Measurements from ENCODE around the gene PXYLP1. TPM values are rescaled to one million over a fixed set of nuclear protein-coding genes. Genes with fewer than 3 reads are reported as not detected.

Gene PXYLP1
- polyA plus RNA-seq, 1 experiment, result 11.2 TPM

- no peak overlapping the region for H3K4me3 ChIP-seq (ENCODE audit: low read depth, low read length)
- H3K36me3 ChIP-seq (ENCODE audit: control insufficient read depth, insufficient read depth, low read length), result no peaks in the 10 kb centered on the region
- DNase-seq (ENCODE audit: low read depth), result no peak
- ChIA-PET POLR2A (no interaction called here), CTCF (interaction anchor here (1.1 kb wide), 1 partner anchor 110 kb away, joined by 5 read pairs; no protein-coding TSS in a partner anchor)
- TF ChIP-seq CTCF (IDR thresholded peaks at IDR 0.05; ENCODE audit: insufficient read depth, low read depth, low read length), result no peak
- no peaks in the 10 kb centered on the region for H3K27me3 ChIP-seq (ENCODE audit: control insufficient read depth, insufficient read depth, low read length)
Measured at GRCh38 chr3:141342386-141342785, 110.8 kb downstream of the PXYLP1 start.

GRCh38 chr3:141343077-141343476 lies 111.5 kb downstream of the PXYLP1 start:
- DNase-seq (ENCODE audit: low read depth), result no peak
- Histone ChIP-seq H3K4me3 (ENCODE audit: low read depth, low read length) (no peak overlapping the region), H3K27me3 (ENCODE audit: control insufficient read depth, insufficient read depth, low read length) (no peaks in the 10 kb centered on the region), H3K36me3 (ENCODE audit: control insufficient read depth, insufficient read depth, low read length) (no peaks in the 10 kb centered on the region)
- ChIA-PET CTCF (interaction anchor here (1.0 to 1.1 kb wide), 2 partner anchors 32 to 109 kb away, joined by 3 to 5 read pairs; no protein-coding TSS in a partner anchor), POLR2A (interaction anchor here (0.6 kb wide), 1 partner anchor 85 kb away, joined by 3 read pairs; no protein-coding TSS in a partner anchor)
- no peak for TF ChIP-seq CTCF (IDR thresholded peaks at IDR 0.05; ENCODE audit: insufficient read depth, low read depth, low read length)

GRCh38 chr3:141343865-141344271 lies 112.2 kb downstream of the PXYLP1 start:
- Histone ChIP-seq H3K36me3 (ENCODE audit: control insufficient read depth, insufficient read depth, low read length) (no peaks in the 10 kb centered on the region), H3K27me3 (ENCODE audit: control insufficient read depth, insufficient read depth, low read length) (no peaks in the 10 kb centered on the region), H3K4me3 (ENCODE audit: low read depth, low read length) (no peak overlapping the region)
- CTCF ChIA-PET, result interaction anchor here (0.6 to 1.0 kb wide), 2 partner anchors 16 to 32 kb away, joined by 3 to 4 read pairs; no protein-coding TSS in a partner anchor
- TF ChIP-seq CTCF (IDR thresholded peaks at IDR 0.05; ENCODE audit: insufficient read depth, low read depth, low read length), result no peak
- POLR2A ChIA-PET, result no interaction called here
- DNase-seq (ENCODE audit: low read depth), result no peak

Other genes with a start within 250 kb of the PXYLP1 start
- not detected in 2 replicates for gene SPSB4, start 180.5 kb upstream of the PXYLP1 start, polyA plus RNA-seq (2011; rRNA removed)
- 62.0 and 77.4 TPM in 2 replicates for gene ZBTB38, start 136.7 kb downstream of the PXYLP1 start, polyA plus RNA-seq (2011; rRNA removed)